Measurements from ENCODE around the gene PTRH2. TPM values are rescaled to one million over a fixed set of nuclear protein-coding genes. Genes with fewer than 3 reads are reported as not detected.

PTRH2 gene
- total and polyA plus RNA-seq, 4 donors = 10.5 to 66.0 (median 29.1) TPM

DNA sequence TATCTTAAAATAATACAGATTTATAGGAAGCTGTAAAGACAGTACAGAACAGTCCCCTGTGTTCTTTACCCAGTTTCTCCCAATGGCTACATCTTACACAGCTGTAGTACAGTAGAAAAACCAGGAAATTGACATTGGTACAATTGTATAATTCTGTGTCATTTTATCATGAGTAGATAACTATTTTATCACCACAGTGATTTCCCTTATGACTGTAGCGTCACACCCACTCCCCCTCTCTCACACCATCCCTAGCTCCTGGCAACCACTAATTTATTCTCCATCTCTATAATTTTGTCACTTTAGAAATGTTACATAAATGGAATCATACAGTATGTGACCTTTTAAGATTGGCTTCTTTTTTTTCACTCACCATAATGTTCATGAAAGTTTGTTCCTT, 56.6 kb downstream of the PTRH2 start:
- H3K27me3 ChIP-seq (ENCODE audit: control insufficient read depth in 3 of 3, insufficient read depth in 3 of 3, low read length in 2 of 3) = no peaks in the 10 kb centered on the region
- H3K27ac ChIP-seq (ENCODE audit: low read depth in 1 of 2, low read length in 1 of 2) = no peak overlapping the region
- 88 to 98% methylated on average over 1 of the region's 1 CpG for WGBS, 2 donors
- DNase-seq (no peak), ATAC-seq (ENCODE audit: insufficient read depth, low FRiP score) (no peak)
- peaks cover 0 to 8% (median 2%) of the 10 kb centered on the region in 4 donors for H3K9me3 ChIP-seq (ENCODE audit: control insufficient read depth in 4 of 4, insufficient read depth in 3 of 4, low read length in 3 of 4)
- peaks cover 19 to 61% (median 46%) of the 10 kb centered on the region in 4 donors for H3K36me3 ChIP-seq (ENCODE audit: control insufficient read depth in 4 of 4, insufficient read depth in 4 of 4, low read length in 4 of 4)
- H3K4me3 ChIP-seq = no peak overlapping the region
- peaks cover 0 to 8% (median 0%) of the 10 kb centered on the region in 5 donors for H3K4me1 ChIP-seq (ENCODE audit: control insufficient read depth in 5 of 5, insufficient read depth in 5 of 5, low read length in 5 of 5)
- no peak overlapping the region for H3K9ac ChIP-seq (ENCODE audit: insufficient read depth in 1 of 2, low read length in 2 of 2)
- no peak for TF ChIP-seq CTCF (IDR thresholded peaks at IDR 0.05; ENCODE audit: control extremely low read depth, extremely low read depth)

DNA sequence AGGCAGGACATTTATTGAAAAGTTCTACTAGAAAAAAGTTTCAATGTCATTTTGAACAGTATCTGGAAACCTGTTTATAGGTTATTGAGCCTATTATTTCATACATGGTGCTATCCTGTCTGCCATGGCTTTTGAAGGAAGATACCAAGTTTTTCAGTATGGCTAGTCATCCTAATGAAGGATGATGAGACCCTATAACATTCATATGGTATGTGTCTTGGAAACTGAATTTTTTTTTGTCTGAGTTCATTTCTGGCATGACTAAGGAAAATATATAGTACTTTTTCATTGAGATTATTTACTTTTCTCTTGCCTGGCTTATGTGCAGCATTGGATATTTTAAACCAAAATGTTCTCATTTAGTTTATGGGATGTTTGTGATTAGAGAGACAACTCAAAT, 57.3 kb downstream of the PTRH2 start:
- DNase-seq (no peak), ATAC-seq (ENCODE audit: insufficient read depth, low FRiP score) (no peak)
- Histone ChIP-seq H3K27me3 (ENCODE audit: control insufficient read depth in 3 of 3, insufficient read depth in 3 of 3, low read length in 2 of 3) (no peaks in the 10 kb centered on the region), H3K4me3 (no peak overlapping the region), H3K36me3 (ENCODE audit: control insufficient read depth in 4 of 4, insufficient read depth in 4 of 4, low read length in 4 of 4) (peaks cover 17 to 56% (median 40%) of the 10 kb centered on the region in 4 donors), H3K4me1 (ENCODE audit: control insufficient read depth in 5 of 5, insufficient read depth in 5 of 5, low read length in 5 of 5) (peaks cover 0 to 8% (median 0%) of the 10 kb centered on the region in 5 donors), H3K9me3 (ENCODE audit: control insufficient read depth in 4 of 4, insufficient read depth in 3 of 4, low read length in 3 of 4) (peaks cover 0 to 8% (median 2%) of the 10 kb centered on the region in 4 donors), H3K27ac (ENCODE audit: low read depth in 1 of 2, low read length in 1 of 2) (no peak overlapping the region), H3K9ac (ENCODE audit: insufficient read depth in 1 of 2, low read length in 2 of 2) (no peak overlapping the region)
- TF ChIP-seq CTCF (IDR thresholded peaks at IDR 0.05; ENCODE audit: control extremely low read depth, extremely low read depth) = no peak

Other genes with a start within 250 kb of the PTRH2 start
- 10 to 100 TPM; 21.7 to 74.5 TPM for gene DHX40, start 141.8 kb downstream of the PTRH2 start, total RNA-seq
- 10 to 100 TPM; 12.5 to 18.3 TPM for gene DHX40, start 141.8 kb downstream of the PTRH2 start, polyA plus RNA-seq
- gene CLTC, start 87.5 kb downstream of the PTRH2 start, total RNA-seq = 100 to 1,000 TPM; 232 to 246 TPM
- gene CLTC, start 87.5 kb downstream of the PTRH2 start, polyA plus RNA-seq = 10 to 100 TPM; 87.7 to 92.0 TPM
- gene VMP1, start 224 bp upstream of the PTRH2 start, total RNA-seq = 100 to 1,000 TPM; 145 to 249 TPM
- 100 to 1,000 TPM in 1 of 2 donors, 10 to 100 TPM in 1; 92.5 to 170 TPM for gene VMP1, start 224 bp upstream of the PTRH2 start, polyA plus RNA-seq
- gene TUBD1, start 185.5 kb upstream of the PTRH2 start, total RNA-seq = 10 to 100 TPM in 1 of 2 donors, 1 to 10 TPM in 1; 5.7 to 15.3 TPM
- gene TUBD1, start 185.5 kb upstream of the PTRH2 start, polyA plus RNA-seq = 1 to 10 TPM; 4.8 to 5.1 TPM
- gene RPS6KB1, start 185.7 kb upstream of the PTRH2 start, total RNA-seq = 10 to 100 TPM; 25.1 to 59.2 TPM
- 10 to 100 TPM in 1 of 2 donors, 1 to 10 TPM in 1; 8.7 to 10.0 TPM for gene RPS6KB1, start 185.7 kb upstream of the PTRH2 start, polyA plus RNA-seq